ENCODE results near the gene CELF3.

CELF3 gene

DNA sequence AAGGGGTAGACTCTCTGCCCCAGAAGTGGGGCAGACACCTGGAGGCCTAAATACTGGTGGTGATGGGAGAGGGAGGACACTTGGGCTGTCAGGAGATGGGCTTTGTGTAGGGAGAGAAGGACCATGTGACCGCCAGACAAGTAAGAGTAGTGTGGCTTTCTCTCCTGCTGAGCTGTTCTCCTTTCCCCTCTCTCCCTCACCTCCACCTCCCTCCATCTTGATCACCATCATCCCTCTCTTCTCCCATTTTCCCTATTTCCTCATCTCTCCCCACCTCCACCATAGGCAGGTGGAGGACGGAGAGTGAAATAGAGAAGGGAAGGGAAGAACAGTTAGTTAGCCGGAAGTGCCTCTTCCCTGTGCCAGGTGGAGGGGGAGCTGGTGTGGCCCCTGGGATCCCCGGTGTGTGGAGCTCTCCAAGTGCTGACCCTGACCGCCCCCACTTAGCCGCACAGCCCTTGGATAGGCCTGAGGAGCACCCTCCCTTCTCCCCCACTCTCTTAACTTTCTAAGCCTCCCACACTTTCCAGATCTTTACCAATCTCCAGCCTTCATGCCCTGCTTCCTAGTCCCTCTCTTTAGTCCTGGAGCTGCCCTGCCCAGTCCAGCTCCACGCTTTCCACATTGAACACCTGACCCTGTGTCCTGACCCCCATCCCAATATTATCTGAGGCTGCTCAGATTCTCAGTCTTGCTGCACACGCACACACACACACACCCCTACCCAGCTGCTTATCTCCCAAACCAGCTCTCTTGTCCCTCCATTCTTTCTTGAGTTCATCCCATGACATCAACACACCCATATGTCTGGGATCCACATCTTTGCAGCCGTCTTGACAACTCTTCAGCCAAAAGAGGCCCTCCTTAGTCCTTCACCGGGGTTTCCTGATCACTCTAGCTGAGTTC is 1.5 kb downstream of the CELF3 start:
- H3K4me3 ChIP-seq (ENCODE audit: control insufficient read depth, low read depth, low read length) = no peak overlapping the region
- DNase-seq (ENCODE audit: low read depth) = no peak
- TF ChIP-seq, protein P1, sequence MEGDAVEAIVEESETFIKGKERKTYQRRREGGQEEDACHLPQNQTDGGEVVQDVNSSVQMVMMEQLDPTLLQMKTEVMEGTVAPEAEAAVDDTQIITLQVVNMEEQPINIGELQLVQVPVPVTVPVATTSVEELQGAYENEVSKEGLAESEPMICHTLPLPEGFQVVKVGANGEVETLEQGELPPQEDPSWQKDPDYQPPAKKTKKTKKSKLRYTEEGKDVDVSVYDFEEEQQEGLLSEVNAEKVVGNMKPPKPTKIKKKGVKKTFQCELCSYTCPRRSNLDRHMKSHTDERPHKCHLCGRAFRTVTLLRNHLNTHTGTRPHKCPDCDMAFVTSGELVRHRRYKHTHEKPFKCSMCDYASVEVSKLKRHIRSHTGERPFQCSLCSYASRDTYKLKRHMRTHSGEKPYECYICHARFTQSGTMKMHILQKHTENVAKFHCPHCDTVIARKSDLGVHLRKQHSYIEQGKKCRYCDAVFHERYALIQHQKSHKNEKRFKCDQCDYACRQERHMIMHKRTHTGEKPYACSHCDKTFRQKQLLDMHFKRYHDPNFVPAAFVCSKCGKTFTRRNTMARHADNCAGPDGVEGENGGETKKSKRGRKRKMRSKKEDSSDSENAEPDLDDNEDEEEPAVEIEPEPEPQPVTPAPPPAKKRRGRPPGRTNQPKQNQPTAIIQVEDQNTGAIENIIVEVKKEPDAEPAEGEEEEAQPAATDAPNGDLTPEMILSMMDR (IDR thresholded peaks at IDR 0.05; ENCODE audit: control insufficient read depth, insufficient read depth, low read depth, low read length, missing control alignments) = no peak

GRCh38 chr1:151713874-151714273 is 2.7 kb downstream of the CELF3 start:
- TF ChIP-seq, protein P1 (IDR thresholded peaks at IDR 0.05; ENCODE audit: control insufficient read depth, insufficient read depth, low read depth, low read length, missing control alignments) = no peak
- H3K4me3 ChIP-seq (ENCODE audit: control insufficient read depth, low read depth, low read length) = no peak overlapping the region
- no peak for DNase-seq (ENCODE audit: low read depth)

DNA sequence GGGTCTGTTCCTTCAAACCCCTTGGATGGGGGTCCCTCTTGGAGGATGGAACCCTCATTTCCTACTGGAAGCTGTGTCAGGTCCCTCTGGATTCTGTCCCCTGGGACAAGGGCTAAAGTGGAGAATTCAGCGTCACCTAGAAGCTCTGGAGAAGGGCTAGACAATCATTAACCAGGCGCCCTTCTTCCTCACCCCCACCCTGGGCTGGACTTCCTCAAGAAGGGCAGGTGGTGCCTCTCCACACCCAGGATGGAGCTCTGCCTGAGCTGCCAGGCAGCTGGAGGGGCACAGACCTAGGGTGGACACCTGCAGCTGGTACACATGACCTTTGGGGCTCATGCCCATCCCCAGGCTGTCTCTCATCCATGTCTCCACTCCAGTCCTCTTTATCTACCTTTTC is 3.6 kb downstream of the CELF3 start:
- TF ChIP-seq, protein P1 (IDR thresholded peaks at IDR 0.05; ENCODE audit: control insufficient read depth, insufficient read depth, low read depth, low read length, missing control alignments) = no peak
- no peak overlapping the region for H3K4me3 ChIP-seq (ENCODE audit: control insufficient read depth, low read depth, low read length)
- no peak for DNase-seq (ENCODE audit: low read depth)

DNA sequence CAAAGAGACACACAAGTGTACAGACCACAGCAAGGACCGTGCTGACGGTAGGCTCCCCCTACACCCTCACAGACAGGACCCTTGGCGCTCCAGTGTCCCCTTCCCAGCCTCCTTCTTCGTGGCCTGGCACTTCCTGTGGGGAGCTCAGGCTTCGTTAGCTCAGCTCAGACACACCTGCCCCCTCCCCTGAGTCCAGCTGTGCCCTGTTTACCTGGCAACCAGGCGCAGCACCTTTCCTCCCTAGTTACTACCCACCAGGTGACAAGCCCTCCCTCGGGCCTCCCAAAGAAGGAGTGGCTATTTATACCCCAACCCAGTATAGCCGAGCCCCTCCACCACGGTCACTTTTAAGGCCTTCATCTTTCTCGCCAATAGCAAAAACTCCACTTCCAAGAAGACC is 4.7 kb downstream of the CELF3 start:
- TF ChIP-seq, protein P1 (IDR thresholded peaks at IDR 0.05; ENCODE audit: control insufficient read depth, insufficient read depth, low read depth, low read length, missing control alignments) = no peak
- no peak for DNase-seq (ENCODE audit: low read depth)
- no peak overlapping the region for H3K4me3 ChIP-seq (ENCODE audit: control insufficient read depth, low read depth, low read length)

- DNase-seq (ENCODE audit: low read depth) = no peak
- no peak overlapping the region for H3K4me3 ChIP-seq (ENCODE audit: control insufficient read depth, low read depth, low read length)
- TF ChIP-seq, protein P1 (IDR thresholded peaks at IDR 0.05; ENCODE audit: control insufficient read depth, insufficient read depth, low read depth, low read length, missing control alignments) = no peak
These were observed 5.4 kb downstream of the CELF3 start for GRCh38 chr1:151711044-151711800.

DNA sequence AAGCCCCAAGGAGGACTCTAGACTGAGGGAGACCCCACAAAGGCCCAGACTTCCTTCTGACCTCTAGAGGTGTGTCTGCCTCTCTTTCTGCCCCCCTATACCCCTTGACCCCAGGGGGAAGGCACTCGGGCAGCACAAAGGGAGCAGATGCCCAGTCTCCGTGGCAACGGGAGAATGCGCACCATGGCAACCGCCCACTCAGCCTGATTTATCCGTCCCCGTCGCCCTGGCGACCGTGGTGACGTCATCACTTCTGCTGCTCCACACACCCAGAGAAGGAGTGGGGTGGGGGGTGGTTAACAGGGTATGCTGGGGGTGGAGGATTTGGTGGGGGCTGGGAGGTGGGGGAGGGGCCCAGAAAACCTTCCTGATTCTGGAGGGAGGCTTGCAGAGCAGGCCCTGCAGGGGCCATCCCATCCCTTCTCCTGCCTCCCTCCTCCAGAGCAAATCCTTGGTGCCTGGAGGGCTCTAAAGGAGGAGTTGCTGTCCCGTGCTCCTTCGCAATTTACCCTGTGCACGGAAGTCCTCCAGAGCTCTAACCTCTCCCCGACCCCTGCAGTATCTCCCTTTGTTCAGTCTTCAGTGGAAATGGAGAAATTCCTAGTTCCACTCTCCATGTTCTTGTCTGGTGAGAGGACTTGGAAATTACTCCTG is 6.3 kb downstream of the CELF3 start:
- no peak for DNase-seq (ENCODE audit: low read depth)
- no peak overlapping the region for H3K4me3 ChIP-seq (ENCODE audit: control insufficient read depth, low read depth, low read length)
- TF ChIP-seq, protein P1 (IDR thresholded peaks at IDR 0.05; ENCODE audit: control insufficient read depth, insufficient read depth, low read depth, low read length, missing control alignments) = no peak

All from AG09309 (cell line).